H1 (cell line): Measurements from ENCODE around the gene P4HA1. TPM values are rescaled to one million over a fixed set of nuclear protein-coding genes. Genes with fewer than 3 reads are reported as not detected.

Source experiments
- CTCF ChIA-PET: fragments of 300-600 bp; sonication (Branson Sonifier 250); formaldehyde crosslinking; loops from one replicate; lab custom pipeline; 2021; ENCODE audit not compliant: partially characterized antibody; lab: Charles Lee
- POLR2A ChIA-PET: fragments of 300-600 bp; sonication (Branson Sonifier 250); formaldehyde crosslinking; loops from one replicate; lab custom pipeline; 2021; ENCODE audit warnings: inconsistent platforms; ENCODE audit not compliant: partially characterized antibody; lab: Charles Lee
- DNase-seq, 2 experiments: peaks; one replicate each; pipeline versions ENCODE4 v3.0.0 to v3.0.0-alpha.2; 2010 to 2022; ENCODE audit warnings: low spot score in 2 of 2, low read depth in 1 of 2, mixed read lengths in 1 of 2
- FAIRE-seq: peaks from 2 replicates; lab custom pipeline; 2011; peaks lifted over from hg19 to GRCh38; lab: Jason Lieb, UNC
- H2AFZ ChIP-seq: 2 replicates; pipeline ENCODE4 v1.8.1; 2012; ENCODE audit warnings: low read length, inconsistent platforms
- H2AK5ac ChIP-seq: 2 replicates; pipeline ENCODE4 v1.6.1; 2013; ENCODE audit warnings: low read depth, low read length
- H2BK120ac ChIP-seq: replicated peaks from 2 replicates; pipeline ENCODE3; 2013; ENCODE audit warnings: low read depth, low read length, inconsistent platforms
- H2BK12ac ChIP-seq: 2 replicates; pipeline ENCODE4 v1.6.1; 2013; ENCODE audit warnings: low read depth, low read length
- H2BK15ac ChIP-seq: 2 replicates; pipeline ENCODE4 v1.6.1; 2013; ENCODE audit warnings: low read length
- H2BK20ac ChIP-seq: 2 replicates; pipeline ENCODE4 v1.6.1; 2013; ENCODE audit warnings: low read length
- H2BK5ac ChIP-seq: 2 replicates; pipeline ENCODE4 v1.6.1; 2013; ENCODE audit warnings: low read depth, low read length
- H3K14ac ChIP-seq: 2 replicates; pipeline ENCODE4 v1.6.1; 2013; ENCODE audit warnings: inconsistent platforms; ENCODE audit not compliant: insufficient read length
- H3K18ac ChIP-seq: 2 replicates; pipeline ENCODE4 v1.6.1; 2013; ENCODE audit warnings: low read length; ENCODE audit errors: extremely low read depth
- H3K23ac ChIP-seq: 2 replicates; pipeline ENCODE4 v1.6.1; 2013; ENCODE audit warnings: inconsistent platforms; ENCODE audit not compliant: insufficient read length
- H3K23me2 ChIP-seq: 2 replicates; pipeline ENCODE4 v1.6.1; 2013; ENCODE audit warnings: low read depth, low read length
- H3K27ac ChIP-seq: 2 replicates; pipeline ENCODE4 v1.6.1; 2011; ENCODE audit warnings: low read depth, low read length, inconsistent platforms
- H3K27me3 ChIP-seq, 4 experiments: replicated peaks in 1 of 4; 1 replicate in 1 of 4; 2 replicates in 3 of 4; pipeline versions ENCODE4 v1.6.1 to v1.8.1; 2011 to 2013; ENCODE audit warnings: low read length in 3 of 4, mild to moderate bottlenecking in 3 of 4, inconsistent platforms in 2 of 4, mixed read lengths in 2 of 4, moderate library complexity in 1 of 4; ENCODE audit not compliant: control insufficient read depth in 3 of 4, insufficient read depth in 3 of 4; ENCODE audit errors: extremely low read depth in 1 of 4
- H3K36me3 ChIP-seq, 4 experiments: 2 replicates each; pipeline versions ENCODE4 v1.6.1 to v1.8.1; 2011 to 2013; ENCODE audit warnings: mild to moderate bottlenecking in 4 of 4, low read length in 3 of 4, moderate library complexity in 2 of 4, control low read depth in 1 of 4, inconsistent platforms in 1 of 4; ENCODE audit not compliant: insufficient read depth in 4 of 4, control insufficient read depth in 2 of 4
- H3K4ac ChIP-seq: replicated peaks from 2 replicates; pipeline ENCODE3; 2013; ENCODE audit warnings: low read length, low read depth, mixed read lengths, inconsistent platforms; ENCODE audit not compliant: insufficient read length
- H3K4me1 ChIP-seq, 4 experiments: replicated peaks in 1 of 4; 1 replicate in 1 of 4; 2 replicates in 3 of 4; pipeline versions ENCODE4 v1.6.1 to v1.8.1; 2011 to 2013; ENCODE audit warnings: low read length in 3 of 4, inconsistent platforms in 2 of 4, mixed read lengths in 1 of 4; ENCODE audit not compliant: insufficient read depth in 4 of 4, control insufficient read depth in 3 of 4
- H3K4me2 ChIP-seq, 2 experiments: 2 replicates each; pipeline versions ENCODE4 v1.6.1 to v1.8.1; 2011 to 2013; ENCODE audit warnings: low read depth in 2 of 2, low read length in 2 of 2, control low read depth in 1 of 2, inconsistent platforms in 1 of 2, mild to moderate bottlenecking in 1 of 2; ENCODE audit not compliant: insufficient read depth in 1 of 2
- H3K4me3 ChIP-seq, 4 experiments: fragments of 200-600, 300-600 bp in 1 of 4; sonication (generic), shearing (Covaris generic), sonication (Bioruptor Twin) in 1 of 4; 2 replicates each; pipeline versions ENCODE4 v1.5.1 to v1.8.1; 2011 to 2016; ENCODE audit warnings: low read length in 4 of 4, low read depth in 3 of 4, control low read depth in 2 of 4, inconsistent platforms in 2 of 4, mild to moderate bottlenecking in 2 of 4, mixed read lengths in 1 of 4, moderate library complexity in 1 of 4; ENCODE audit not compliant: insufficient read depth in 2 of 4; ENCODE audit errors: extremely low read depth in 1 of 4
- H3K56ac ChIP-seq: replicated peaks from 2 replicates; pipeline ENCODE3; 2013; ENCODE audit warnings: low read depth, mild to moderate bottlenecking, mixed read lengths, low read length, inconsistent platforms; ENCODE audit not compliant: insufficient read length
- H3K79me1 ChIP-seq: 2 replicates; pipeline ENCODE4 v1.6.1; 2013; ENCODE audit warnings: low read depth, low read length, control low read depth
- H3K79me2 ChIP-seq, 2 experiments: 2 replicates each; pipeline versions ENCODE4 v1.6.1 to v1.8.1; 2012 to 2013; ENCODE audit warnings: low read length in 2 of 2, mild to moderate bottlenecking in 2 of 2, inconsistent platforms in 1 of 2; ENCODE audit not compliant: insufficient read depth in 2 of 2, control insufficient read depth in 1 of 2
- H3K9ac ChIP-seq, 4 experiments: replicated peaks in 1 of 4; 1 replicate in 1 of 4; 2 replicates in 3 of 4; pipeline versions ENCODE4 v1.6.1 to v1.8.1; 2011 to 2013; ENCODE audit warnings: low read depth in 3 of 4, low read length in 3 of 4, control low read depth in 2 of 4, mild to moderate bottlenecking in 2 of 4, moderate library complexity in 2 of 4, inconsistent platforms in 1 of 4; ENCODE audit errors: extremely low read depth in 1 of 4
- H3K9me3 ChIP-seq, 2 experiments: 2 replicates each; pipeline versions ENCODE4 v1.6.1 to v1.8.1; 2012 to 2013; ENCODE audit warnings: mild to moderate bottlenecking in 2 of 2, moderate library complexity in 2 of 2, control low read depth in 1 of 2, inconsistent platforms in 1 of 2, low read depth in 1 of 2, low read length in 1 of 2, mixed read lengths in 1 of 2; ENCODE audit not compliant: insufficient read depth in 2 of 2
- H4K20me1 ChIP-seq, 2 experiments: replicated peaks in 1 of 2; 2 replicates each; pipeline versions ENCODE3 to v1.8.1; 2011 to 2013; ENCODE audit warnings: inconsistent platforms in 2 of 2, low read length in 2 of 2, mild to moderate bottlenecking in 1 of 2; ENCODE audit not compliant: insufficient read depth in 2 of 2, control insufficient read depth in 1 of 2
- H4K5ac ChIP-seq: 2 replicates; pipeline ENCODE4 v1.6.1; 2013; ENCODE audit warnings: low read length, low read depth, mixed read lengths, inconsistent platforms; ENCODE audit not compliant: insufficient read length
- H4K8ac ChIP-seq: 2 replicates; pipeline ENCODE4 v1.8.0; 2013; ENCODE audit warnings: mild to moderate bottlenecking, moderate library complexity, low read length, inconsistent platforms; ENCODE audit not compliant: insufficient read depth; ENCODE audit errors: extremely low read depth
- H4K91ac ChIP-seq: replicated peaks from 2 replicates; pipeline ENCODE3; 2013; ENCODE audit warnings: low read length, mixed read lengths, inconsistent platforms; ENCODE audit not compliant: insufficient read length
- ASH2L ChIP-seq: fragments of 200-600, 300-600 bp; sonication (generic); IDR thresholded peaks from one replicate; pipeline ENCODE4 v1.7.1; 2017; ENCODE audit warnings: low read length
- CHD2 ChIP-seq: IDR thresholded peaks from 2 replicates; pipeline ENCODE4 v1.6.1; 2012; ENCODE audit warnings: low read length, improper control_type of control experiment
- JUN ChIP-seq: IDR thresholded peaks from 2 replicates; pipeline ENCODE4 v1.6.1; 2011; ENCODE audit warnings: low read depth, mild to moderate bottlenecking, improper control_type of control experiment, low read length
- KDM1A ChIP-seq: fragments of 200-600, 300-600 bp; sonication (generic); IDR thresholded peaks from 2 replicates; pipeline ENCODE4 v1.7.1; 2016; ENCODE audit warnings: mild to moderate bottlenecking, low read length, borderline replicate concordance
- KDM4A ChIP-seq: IDR thresholded peaks from one replicate; pipeline ENCODE4 v1.7.1; 2012; ENCODE audit warnings: low read depth, mild to moderate bottlenecking, moderate library complexity, low read length, inconsistent platforms; ENCODE audit not compliant: severe bottlenecking
- PHF8 ChIP-seq: fragments of 200-600 bp; sonication (generic); conservative IDR thresholded peaks from 2 replicates; pipeline ENCODE4 v1.7.1; 2012; ENCODE audit warnings: low read depth, mild to moderate bottlenecking, inconsistent platforms, low read length, moderate library complexity
- RNF2 ChIP-seq: fragments of 200-900, 300-1000 bp; sonication (generic); IDR thresholded peaks from 2 replicates; pipeline ENCODE4 v1.7.1; 2016; ENCODE audit warnings: borderline replicate concordance, low read depth, mild to moderate bottlenecking, antibody characterized with exemption, low read length; ENCODE audit not compliant: poor library complexity, severe bottlenecking; ENCODE audit errors: missing control alignments
- TAF1 ChIP-seq: IDR thresholded peaks from 2 replicates; pipeline ENCODE4 v1.6.1; 2011; ENCODE audit warnings: mild to moderate bottlenecking, low read depth, low read length
- WGBS, 2 experiments: shearing (Covaris generic) in 1 of 2; methylation state at CpG; one replicate each; pipeline versions ENCODE4 v1.1.6 to v1.1.7; 2013 to 2015; ENCODE audit warnings: low lambda C conversion rate in 2 of 2, mixed read lengths in 2 of 2, inconsistent platforms in 1 of 2, low coverage in 1 of 2, missing lambda C conversion rate in 1 of 2; ENCODE audit not compliant: insufficient replicate concordance in 2 of 2, insufficient coverage in 1 of 2, insufficient read length in 1 of 2; ENCODE audit errors: extremely low coverage in 1 of 2, missing lambda C conversion rate in 1 of 2; 5-methylcytosine and 5-hydroxymethylcytosine counted together
- polyA plus RNA-seq, 7 experiments: library from polyadenylated mRNA; depleted of rRNA in 3 of 7; stranded (reverse) in 5 of 7; unstranded in 2 of 7; fragments of >200 nt in 5 of 7; fragments of 200-250 nt in 2 of 7; gene quantifications; 1 replicate in 5 of 7; 2 replicates in 1 of 7; 4 replicates in 1 of 7; pipeline versions ENCODE4 v1.2.1 to v1.2.3, GENCODE V29; 2011 to 2013; ENCODE audit warnings: missing spikeins in 2 of 7, mixed read lengths in 2 of 7
- total RNA-seq: library from RNA; stranded (reverse); fragmentation: NEBNext Ultra II Directional; extraction: Animal tissue kit (Norgen Biotek cat#: 25700); gene quantifications from 2 replicates; pipeline ENCODE4 v1.2.1, GENCODE V29; 2021

The P4HA1 gene
- total and polyA plus RNA-seq, 2 of the 8 experiments (the other 6 are each of a cell fraction or from before 2014, with no cell fraction given): 12.0 to 25.7 TPM

DNA sequence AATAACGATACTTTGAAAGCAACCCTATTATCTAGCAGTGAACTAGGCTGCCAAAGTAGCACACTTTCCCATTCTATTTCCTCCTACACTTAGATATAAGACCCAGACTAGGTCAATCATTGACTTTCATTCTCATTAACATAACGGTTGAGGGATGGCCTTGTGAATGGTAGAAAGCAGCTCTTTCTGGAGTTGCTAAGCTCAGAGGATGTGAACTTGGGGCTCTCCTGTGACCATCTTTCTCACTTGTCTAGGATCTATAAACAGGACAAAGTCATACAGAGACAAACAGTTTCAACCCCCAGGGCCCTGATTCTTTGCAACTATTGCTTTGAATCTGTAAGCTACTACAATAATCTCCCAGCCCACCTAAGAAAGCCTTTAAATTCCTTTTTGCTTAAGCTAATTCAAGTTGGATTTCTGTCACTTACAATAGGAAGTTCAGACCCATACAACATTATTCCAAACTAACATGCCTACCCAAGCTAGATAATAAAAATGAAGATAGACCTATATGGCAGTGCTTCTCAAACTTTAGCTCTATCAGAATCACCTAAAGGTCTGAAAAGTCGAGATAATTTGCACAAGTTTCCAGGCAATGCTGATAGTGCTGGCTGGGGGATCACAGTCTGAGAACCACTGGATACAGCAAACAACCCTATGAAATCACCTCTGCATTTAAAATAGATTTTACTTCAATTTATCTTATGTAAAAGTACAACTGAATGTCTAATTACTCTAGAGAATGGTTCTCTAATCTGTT is 16.7 kb downstream of the P4HA1 start:
- peaks cover 0 to 2% of the 10 kb centered on the region in 2 experiments for H4K20me1 ChIP-seq
- CTCF ChIA-PET: interaction anchor here (1.1 kb wide), 1 partner anchor 15 kb away, joined by 3 read pairs; no protein-coding TSS in a partner anchor
- no peak overlapping the region for H3K4ac ChIP-seq
- no peak for TF ChIP-seq CHD2
- no peak for TF ChIP-seq PHF8
- TF ChIP-seq JUN: no peak
- no peak for TF ChIP-seq ASH2L
- TF ChIP-seq TAF1: no peak
- TF ChIP-seq RNF2: no peak
- no peak for TF ChIP-seq KDM4A
- TF ChIP-seq KDM1A: no peak

More for the DNA sequence above, 16.7 kb downstream of the P4HA1 start:
- Histone ChIP-seq H2BK15ac (no peak overlapping the region), H2BK5ac (no peak overlapping the region), H3K18ac (no peak overlapping the region), H3K79me1 (peaks cover 3% of the 10 kb centered on the region; the same call in 1 of the 2 replicates), H2AK5ac (no peak overlapping the region), H2AFZ (no peak overlapping the region), H3K23ac (no peak overlapping the region), H3K4me2 (no peak overlapping the region), H3K27me3 (no peaks in the 10 kb centered on the region), H3K23me2 (no peaks in the 10 kb centered on the region), H4K5ac (no peak overlapping the region), H3K9ac (no peak overlapping the region), H3K27ac (no peak overlapping the region), H3K56ac (no peak overlapping the region), H4K91ac (no peak overlapping the region), H4K8ac (no peak overlapping the region), H3K4me1 (no peaks in the 10 kb centered on the region), H3K14ac (no peak overlapping the region), H3K9me3 (no peaks in the 10 kb centered on the region), H3K36me3 (no peaks in the 10 kb centered on the region), H3K4me3 (no peak overlapping the region), H2BK20ac (no peak overlapping the region), H3K79me2 (peaks cover 0 to 26% of the 10 kb centered on the region in 2 experiments; a peak in 2 of 4 replicates), H2BK12ac (no peak overlapping the region), H2BK120ac (no peak overlapping the region)
- 89% methylated on average over 3 of the region's 3 CpGs; no CpG with 5 or more reads in 1 of the 2 experiments for WGBS, 2 experiments
- FAIRE-seq (no peak), DNase-seq (no peak)
- POLR2A ChIA-PET: interaction anchor here (0.8 to 1.2 kb wide), 3 partner anchors 15 to 167 kb away, joined by 3 to 7 read pairs (median 5); partner anchors contain the start of gene P4HA1
